Activated CD4-positive, alpha-beta T cell treated with anti-CD3 and anti-CD28 coated beads, Interleukin-2, amount 50 U/mL, for 4 hours (primary cell): Measurements from ENCODE around the gene PHLDB3.

Source experiments
- DNase-seq, 2 experiments: peaks; one replicate each; pipeline ENCODE4 v3.0.0-alpha.2; 2020

The PHLDB3 gene

GRCh38 chr19:43496960-43497359 is 7.6 kb downstream of the PHLDB3 start:
- no peak for DNase-seq

GRCh38 chr19:43495082-43495481 is 9.5 kb downstream of the PHLDB3 start:
- no peak for DNase-seq

- DNase-seq = no peak
Observed at GRCh38 chr19:43490759-43491158, 13.8 kb downstream of the PHLDB3 start.

- DNase-seq = no peak
Observed at GRCh38 chr19:43489979-43490599, 14.5 kb downstream of the PHLDB3 start.

GRCh38 chr19:43489310-43489709 is 15.2 kb downstream of the PHLDB3 start:
- DNase-seq = no peak

GRCh38 chr19:43488179-43488578 is 16.4 kb downstream of the PHLDB3 start:
- no peak for DNase-seq

GRCh38 chr19:43486412-43486811 is 18.1 kb downstream of the PHLDB3 start:
- DNase-seq = no peak

- no peak for DNase-seq
Observed at GRCh38 chr19:43485951-43486350, 18.6 kb downstream of the PHLDB3 start.

GRCh38 chr19:43483281-43483680 is 21.3 kb downstream of the PHLDB3 start:
- no peak for DNase-seq

GRCh38 chr19:43482193-43482592 is 22.4 kb downstream of the PHLDB3 start:
- no peak for DNase-seq

GRCh38 chr19:43481701-43482100 is 22.8 kb downstream of the PHLDB3 start:
- no peak for DNase-seq

GRCh38 chr19:43480574-43480973 is 24.0 kb downstream of the PHLDB3 start:
- no peak for DNase-seq

GRCh38 chr19:43479961-43480561 is 24.5 kb downstream of the PHLDB3 start:
- DNase-seq = no peak

GRCh38 chr19:43479226-43479625 is 25.3 kb downstream of the PHLDB3 start:
- DNase-seq = no peak

- no peak for DNase-seq
Observed at GRCh38 chr19:43478323-43478722, 26.2 kb downstream of the PHLDB3 start.

- no peak for DNase-seq
Observed at GRCh38 chr19:43476606-43477005, 27.9 kb downstream of the PHLDB3 start.

- DNase-seq = peak; percentile 95 to 96
Observed at GRCh38 chr19:43474986-43475705, 29.4 kb downstream of the PHLDB3 start.

GRCh38 chr19:43474487-43474886 is 30.1 kb downstream of the PHLDB3 start:
- DNase-seq = no peak

- DNase-seq = no peak
Observed at GRCh38 chr19:43471091-43471490, 33.5 kb downstream of the PHLDB3 start.

GRCh38 chr19:43470288-43470687 is 34.3 kb downstream of the PHLDB3 start:
- DNase-seq = peak; percentile 54 to 60

- no peak for DNase-seq
Observed at GRCh38 chr19:43469160-43469480, 35.4 kb downstream of the PHLDB3 start.

- no peak for DNase-seq
Observed at GRCh38 chr19:43468354-43469159, 36.0 kb downstream of the PHLDB3 start.

GRCh38 chr19:43467730-43468129 is 36.8 kb downstream of the PHLDB3 start:
- DNase-seq = no peak

- no peak for DNase-seq
Observed at GRCh38 chr19:43467276-43467675, 37.3 kb downstream of the PHLDB3 start.
